ENCODE data around the gene OR5H14.
"Not testable (repeated sequence)": the region's sequence is repeated elsewhere in the genome, so short reads cannot be mapped to it uniquely, and the experiment has no call there.

OR5H14 gene

GRCh38 chr3:98147179-98147578 is at the start of gene OR5H14:
TSS of gene OR5H14 (plus strand) at chr3:98147479. CDS start at chr3:98149386, 1,907 bp downstream.
- no peak for DNase-seq

- DNase-seq: no peak
These were observed 47.4 kb upstream of the OR5H14 start for GRCh38 chr3:98099848-98100247.

DNA sequence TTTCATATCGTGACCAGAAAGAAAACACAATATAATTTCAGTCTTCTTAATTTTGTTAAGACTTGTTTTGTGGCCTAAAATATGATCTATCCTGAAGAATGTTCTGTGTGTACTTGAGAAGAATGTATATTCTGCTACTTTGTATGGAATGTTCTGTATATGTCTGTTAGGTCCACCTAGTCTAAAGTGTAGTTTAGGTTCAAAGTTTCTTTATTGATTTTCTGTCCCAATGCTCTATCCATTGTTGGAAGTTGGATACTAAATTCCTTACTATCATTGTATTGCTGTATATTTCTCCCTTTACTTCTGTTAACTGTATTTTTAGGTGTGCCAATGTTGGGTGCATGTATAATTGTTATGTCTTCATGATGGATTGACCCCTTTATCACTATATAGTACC is 39.1 kb upstream of the OR5H14 start:
- DNase-seq: no peak

DNA sequence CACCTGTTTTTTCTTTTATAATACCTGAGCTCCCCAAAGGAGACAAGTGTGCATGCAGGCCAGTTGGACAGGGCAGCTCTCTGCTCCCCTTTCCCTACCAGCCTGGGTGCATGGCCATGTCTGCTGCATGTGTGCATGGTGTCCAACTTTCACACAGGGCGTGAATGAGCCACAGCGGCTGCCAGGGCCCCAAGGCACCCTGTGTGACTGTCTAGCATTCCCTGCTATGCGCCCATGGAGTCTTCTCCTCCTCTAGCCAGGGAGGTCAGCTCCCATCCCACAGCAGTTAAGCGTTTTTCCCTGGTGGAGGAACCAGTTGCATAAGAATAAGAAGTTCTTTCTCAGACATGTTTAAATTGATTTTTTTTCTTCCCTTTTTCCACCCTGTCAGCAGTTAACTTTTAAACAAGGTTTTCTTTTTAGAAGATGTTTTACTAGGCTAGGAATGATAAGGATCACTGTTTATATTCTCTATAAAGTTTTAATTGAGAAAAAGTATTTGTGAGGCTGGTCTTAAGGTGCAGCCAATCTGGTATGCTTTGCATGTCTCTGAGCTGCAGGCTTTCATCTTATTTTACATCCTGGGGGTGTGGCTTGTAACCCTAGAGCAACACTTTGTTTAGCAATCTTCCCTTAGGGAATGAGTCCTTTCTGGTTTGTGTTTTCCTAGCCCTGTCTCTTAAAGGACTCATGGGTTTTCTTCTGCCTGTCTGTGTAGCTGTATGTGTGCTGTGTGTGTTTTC is 37.3 kb upstream of the OR5H14 start:
- no peak for DNase-seq

- DNase-seq: no peak
These were observed 36.8 kb upstream of the OR5H14 start for GRCh38 chr3:98110550-98110908.

DNA sequence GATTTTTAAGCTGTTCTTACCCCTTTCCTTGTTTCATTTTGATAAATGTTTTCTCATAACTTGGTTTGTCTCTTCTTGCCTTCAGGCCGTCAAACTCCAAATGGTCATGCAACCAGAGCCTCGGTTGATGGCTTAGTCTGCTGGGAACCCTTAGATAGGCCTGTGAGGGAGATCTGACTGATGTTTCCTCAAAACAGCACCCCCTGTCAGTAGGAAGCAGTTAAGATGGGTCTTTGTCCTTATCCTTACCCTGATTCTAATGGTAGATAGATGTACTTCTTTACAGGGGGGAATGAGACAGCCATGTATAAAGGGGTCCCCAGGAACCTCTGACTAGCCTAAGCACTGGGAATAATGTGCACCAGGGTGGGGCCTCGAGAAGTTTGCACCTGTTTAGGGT is 33.0 kb upstream of the OR5H14 start:
- DNase-seq: no peak

DNA sequence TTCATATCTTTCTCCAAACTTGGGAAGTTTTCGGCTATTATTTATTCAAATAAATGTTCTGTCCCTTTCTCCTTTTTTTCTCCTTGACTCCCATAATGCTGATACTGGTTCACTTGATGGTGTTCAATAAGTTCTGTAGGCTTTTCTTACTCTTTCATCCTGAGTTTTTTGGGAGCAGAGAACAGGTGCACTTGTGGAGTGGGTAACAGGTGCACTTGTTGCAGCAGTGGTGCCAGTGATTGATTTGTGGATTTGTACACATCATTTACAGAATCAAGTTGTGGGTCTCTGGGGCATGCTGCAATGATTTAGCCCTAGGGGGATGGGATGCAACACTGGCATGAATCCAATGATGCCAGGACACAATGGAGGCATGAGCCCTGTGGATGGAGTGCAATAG is 31.6 kb upstream of the OR5H14 start:
- no peak for DNase-seq

DNA sequence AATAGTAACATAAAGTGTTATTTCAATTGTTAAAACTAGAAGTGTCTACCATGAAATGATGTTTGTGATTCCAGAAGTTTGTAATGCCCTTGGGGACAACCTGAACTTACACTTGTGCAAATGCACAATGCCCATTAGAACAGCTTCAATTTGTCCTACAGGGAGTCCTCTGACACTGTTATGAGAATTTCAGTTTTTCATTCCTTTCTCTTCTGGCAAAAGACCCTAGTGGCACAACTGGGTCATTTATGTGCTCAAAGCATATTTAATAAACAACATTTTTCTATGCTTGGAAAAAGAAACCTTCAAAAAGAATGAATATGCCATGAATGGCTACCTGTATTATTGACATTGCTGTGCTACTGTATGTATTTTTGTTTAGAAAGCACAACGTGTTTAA is 16.9 kb upstream of the OR5H14 start, which contains the start of gene OR5H1:
OR5H1 (plus strand) TSS at position 301 of the 400 bp plus-strand sequence. CDS start 1,977 bp downstream, outside the sequence.
- DNase-seq: no peak

DNA sequence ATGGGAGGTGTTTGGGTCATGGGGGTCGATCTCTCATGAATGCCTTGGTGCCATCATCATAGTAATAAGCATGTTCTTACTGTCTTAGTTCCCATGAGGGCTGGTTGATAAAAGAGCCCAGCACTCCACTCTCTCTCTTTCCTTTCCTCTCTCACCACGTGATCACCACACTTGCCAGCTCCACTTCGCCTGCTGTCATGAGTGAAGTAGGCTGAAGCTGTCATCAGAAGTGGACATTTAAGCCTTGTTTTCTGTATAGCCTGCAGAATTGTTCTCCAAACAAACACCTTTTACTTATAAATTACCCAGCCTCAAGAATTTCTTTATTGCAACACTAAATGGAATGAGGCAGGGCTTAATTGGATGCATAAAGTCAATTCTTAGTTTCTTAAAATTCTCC is 10.6 kb upstream of the OR5H14 start:
- DNase-seq: no peak

DNA sequence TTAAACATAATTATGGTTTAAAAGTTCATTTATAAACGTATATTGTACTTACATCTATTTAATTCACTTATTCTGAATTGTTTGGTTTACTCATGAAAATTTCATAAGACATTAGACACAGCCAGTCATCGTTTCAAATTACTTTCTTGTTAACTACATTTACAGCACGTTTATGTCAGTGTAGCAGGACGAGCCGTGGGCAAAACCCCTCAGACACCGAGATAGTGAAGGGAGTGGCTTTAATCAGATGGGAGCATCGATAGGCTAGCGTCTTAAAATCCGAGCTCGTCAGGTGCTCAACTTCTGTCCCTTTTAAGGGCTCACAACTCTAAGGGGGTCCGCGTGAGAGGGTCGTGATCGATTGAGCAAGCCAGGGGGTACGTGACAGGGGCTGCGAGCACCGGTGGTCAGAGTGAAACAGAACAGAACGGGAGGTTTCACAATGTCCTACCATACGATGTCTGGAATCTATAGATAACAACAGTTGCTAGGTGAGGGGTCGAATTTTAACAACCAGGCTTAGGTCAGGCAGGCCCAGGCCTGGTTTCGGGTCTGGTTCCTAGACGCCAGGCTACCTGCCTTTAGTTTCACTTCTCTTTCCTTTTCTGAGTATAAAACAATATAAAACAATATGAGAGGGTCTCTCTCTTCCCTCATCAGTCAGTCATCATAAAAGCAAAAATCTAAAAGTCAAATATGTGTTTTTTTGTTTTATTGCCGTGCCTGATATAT is 9.3 kb upstream of the OR5H14 start:
- DNase-seq: not testable (repeated sequence)

DNA sequence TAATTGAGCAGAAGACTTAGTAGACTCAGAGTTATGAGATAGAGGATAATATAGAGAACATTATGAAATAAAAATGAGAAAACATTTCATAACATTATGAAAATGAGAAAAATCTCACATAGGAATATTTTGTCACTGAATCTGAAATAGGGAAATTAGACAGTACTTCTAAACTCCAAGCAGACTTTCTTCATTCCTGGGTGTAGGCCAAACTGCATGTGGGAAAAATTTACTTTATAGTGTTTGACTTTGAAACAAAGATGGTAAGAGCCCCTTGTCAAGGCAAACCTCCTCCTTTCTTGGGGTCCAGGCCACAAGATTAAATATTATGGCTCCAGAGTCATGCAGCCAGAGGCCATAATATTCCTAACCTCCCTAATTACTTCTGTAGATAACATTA is 6.7 kb upstream of the OR5H14 start:
- DNase-seq: no peak

DNA sequence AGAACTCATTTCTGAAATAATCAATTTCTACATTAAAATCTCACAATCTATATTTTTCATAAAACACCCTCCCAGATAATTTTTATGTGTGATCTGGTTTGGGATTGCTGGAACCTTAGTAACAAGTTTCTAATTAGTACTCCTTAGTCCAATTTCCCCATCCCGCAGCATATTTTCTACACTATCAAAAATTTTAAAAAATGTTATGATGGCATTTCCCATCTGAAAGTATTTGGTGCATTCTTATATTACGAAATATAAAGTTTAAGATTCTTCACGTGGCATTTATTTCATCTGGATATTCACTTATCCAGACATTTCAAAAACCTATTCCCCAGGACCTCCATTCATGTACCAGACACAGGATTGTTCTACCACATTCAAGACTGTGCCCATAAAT is 1.5 kb downstream of the OR5H14 start:
- DNase-seq: no peak

DNA sequence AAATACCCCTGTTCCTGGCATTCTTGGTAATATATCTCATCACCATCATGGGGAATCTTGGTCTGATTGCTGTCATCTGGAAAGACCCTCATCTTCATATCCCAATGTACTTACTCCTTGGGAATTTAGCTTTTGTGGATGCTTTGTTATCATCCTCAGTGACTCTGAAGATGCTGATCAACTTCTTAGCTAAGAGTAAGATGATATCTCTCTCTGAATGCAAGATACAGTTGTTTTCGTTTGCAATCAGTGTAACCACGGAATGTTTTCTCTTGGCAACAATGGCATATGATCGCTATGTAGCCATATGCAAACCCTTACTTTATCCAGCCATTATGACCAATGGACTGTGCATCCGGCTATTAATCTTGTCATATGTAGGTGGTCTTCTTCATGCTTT is 2.2 kb downstream of the OR5H14 start:
- DNase-seq: not testable (repeated sequence)

GRCh38 chr3:98151241-98151640 is 4.0 kb downstream of the OR5H14 start:
- DNase-seq: no peak

DNA sequence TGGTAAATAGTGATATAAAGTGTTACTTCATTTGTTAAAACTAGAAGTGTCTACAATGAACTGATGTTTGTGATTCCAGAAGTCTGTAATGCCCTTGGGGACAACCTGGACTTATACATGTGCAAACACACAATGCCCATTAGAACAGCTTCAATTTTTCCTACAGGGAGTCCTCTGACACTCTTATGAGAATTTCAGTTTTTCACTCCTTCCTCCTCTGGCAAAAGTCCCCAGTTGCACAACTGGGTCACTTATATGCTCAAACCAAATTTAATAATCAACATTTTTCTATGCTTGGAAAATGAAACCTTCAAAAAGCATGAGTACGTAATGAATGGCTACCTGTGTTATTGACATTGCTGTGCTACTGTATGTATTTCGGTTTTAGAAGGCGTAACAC is 19.1 kb downstream of the OR5H14 start, which contains the start of gene OR5H15:
OR5H15 (plus strand) TSS at position 301 of the 400 bp plus-strand sequence. CDS start 2,004 bp downstream, outside the sequence.
- no peak for DNase-seq

- no peak for DNase-seq
These were observed 23.8 kb downstream of the OR5H14 start for GRCh38 chr3:98171071-98171470.

- no peak for DNase-seq
These were observed 25.3 kb downstream of the OR5H14 start for GRCh38 chr3:98172621-98173020.

GRCh38 chr3:98180319-98180890 is 33.1 kb downstream of the OR5H14 start:
- no peak for DNase-seq

- no peak for DNase-seq
These were observed 34.9 kb downstream of the OR5H14 start for GRCh38 chr3:98182196-98182595.

DNA sequence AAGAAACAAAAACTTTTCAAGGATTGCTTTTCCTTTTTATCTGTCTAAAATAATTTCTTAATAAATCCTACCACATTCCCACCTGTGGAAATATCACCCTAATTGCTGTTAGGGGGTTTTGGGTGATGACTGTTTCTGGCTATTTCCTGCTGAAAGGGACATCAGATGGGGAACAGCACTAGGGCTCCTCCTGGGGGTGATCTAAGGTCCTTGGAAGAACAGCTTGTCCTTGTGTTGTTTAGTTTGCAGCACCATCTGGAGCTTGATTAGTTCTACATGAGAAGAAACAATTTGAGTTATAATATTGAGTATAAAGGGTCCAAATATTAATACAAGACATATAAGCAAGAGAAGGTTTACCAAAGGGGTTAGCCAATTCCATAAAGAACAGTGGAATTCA is 37.9 kb downstream of the OR5H14 start:
- no peak for DNase-seq

DNA sequence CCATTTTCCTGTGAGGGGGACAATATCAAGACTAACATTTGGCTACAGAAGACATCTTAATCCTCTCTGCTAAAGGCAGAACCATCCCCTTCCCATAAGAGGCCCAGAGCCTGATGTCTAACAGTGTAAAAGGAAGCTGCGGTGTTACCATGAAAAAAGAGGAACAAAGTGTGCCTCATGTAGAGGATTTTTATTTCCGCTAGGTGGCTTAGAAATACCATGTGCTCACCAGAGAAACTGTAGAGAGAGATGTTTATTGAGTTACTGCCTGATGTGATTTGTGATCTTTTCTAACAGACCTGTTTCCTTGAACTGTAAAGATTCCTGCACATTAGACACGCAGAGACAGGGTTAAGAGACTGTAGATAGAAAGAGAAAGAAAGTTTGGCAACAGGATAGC is 41.3 kb downstream of the OR5H14 start:
- no peak for DNase-seq

DNA sequence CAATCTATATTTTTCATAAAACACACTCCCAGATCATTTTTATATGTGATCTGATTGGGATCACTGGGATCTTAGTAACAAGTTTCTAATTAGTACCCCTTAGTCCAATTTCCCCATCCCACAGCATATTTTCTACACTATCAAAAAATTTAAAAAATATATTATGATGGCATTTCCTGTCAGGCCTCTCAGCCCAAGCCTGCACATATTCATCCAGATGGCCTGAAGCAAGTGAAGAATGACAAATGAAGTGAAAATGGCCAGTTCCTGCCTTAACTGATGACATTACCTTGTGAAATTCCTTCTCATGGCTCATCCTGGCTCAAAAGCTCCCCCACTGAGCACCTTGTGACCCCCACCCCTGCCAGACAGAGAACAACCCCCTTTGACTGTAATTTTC is 43.6 kb downstream of the OR5H14 start:
- not testable (repeated sequence) for DNase-seq

DNA sequence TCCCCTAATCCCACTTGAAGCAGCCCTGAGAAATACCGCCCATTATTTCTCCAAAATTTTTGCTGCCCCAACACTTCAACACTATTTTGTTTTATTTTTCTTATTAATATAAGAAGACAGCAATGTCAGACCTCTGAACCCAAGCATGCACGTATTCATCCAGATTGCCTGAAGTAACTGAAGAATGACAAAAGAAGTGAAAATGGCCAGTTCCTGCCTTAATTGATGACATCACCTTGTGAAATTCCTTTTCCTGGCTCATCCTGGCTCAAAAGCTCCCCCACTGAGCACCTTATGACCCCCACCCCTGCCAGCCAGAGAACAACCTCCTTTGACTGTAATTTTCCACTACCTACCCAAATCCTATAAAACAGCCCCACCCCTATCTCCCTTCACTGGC is 49.0 kb downstream of the OR5H14 start:
- DNase-seq: not testable (repeated sequence)

DNA sequence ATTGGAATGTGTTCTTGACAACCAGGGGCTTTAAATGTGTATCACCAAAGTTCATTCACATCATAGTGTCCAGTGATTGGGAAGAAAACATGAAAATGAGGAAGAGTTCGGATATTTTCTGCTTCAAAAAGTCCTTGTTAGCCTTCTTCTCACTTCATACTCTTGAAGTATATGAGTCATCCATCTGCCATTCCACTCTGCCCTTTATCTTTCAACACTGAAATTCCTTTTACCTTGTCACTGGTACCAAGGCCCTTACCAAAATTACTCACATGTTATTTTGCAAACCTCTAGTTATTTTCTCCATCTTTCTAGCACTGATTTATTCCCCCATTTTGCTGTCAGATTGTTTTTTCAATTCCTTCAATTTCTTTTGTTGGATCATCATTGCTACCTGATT is 51.7 kb downstream of the OR5H14 start:
- no peak for DNase-seq
